Measurements from ENCODE around the gene BRAT1.

Gene BRAT1

DNA sequence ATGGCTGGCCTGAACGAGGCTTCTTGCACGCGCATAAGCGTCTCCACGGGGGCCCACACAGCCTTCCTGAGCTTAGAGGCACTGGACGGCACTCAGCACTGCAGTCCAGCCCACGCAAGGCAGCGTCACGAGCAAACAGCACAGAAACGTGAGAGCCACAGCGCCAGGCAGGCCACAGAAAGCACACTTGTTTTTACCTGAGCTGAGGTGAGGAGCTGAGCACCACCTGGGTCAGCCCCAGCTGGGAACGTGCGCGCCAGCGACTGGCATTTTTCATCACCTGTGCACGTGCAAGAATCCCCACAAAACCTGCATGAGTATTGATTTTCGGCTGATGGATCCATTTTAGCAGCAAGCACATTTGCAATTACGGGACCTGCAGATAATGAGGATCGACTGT, 30.1 kb upstream of the BRAT1 start:
- no peak for DNase-seq (ENCODE audit: low read depth in 2 of 2)

DNA sequence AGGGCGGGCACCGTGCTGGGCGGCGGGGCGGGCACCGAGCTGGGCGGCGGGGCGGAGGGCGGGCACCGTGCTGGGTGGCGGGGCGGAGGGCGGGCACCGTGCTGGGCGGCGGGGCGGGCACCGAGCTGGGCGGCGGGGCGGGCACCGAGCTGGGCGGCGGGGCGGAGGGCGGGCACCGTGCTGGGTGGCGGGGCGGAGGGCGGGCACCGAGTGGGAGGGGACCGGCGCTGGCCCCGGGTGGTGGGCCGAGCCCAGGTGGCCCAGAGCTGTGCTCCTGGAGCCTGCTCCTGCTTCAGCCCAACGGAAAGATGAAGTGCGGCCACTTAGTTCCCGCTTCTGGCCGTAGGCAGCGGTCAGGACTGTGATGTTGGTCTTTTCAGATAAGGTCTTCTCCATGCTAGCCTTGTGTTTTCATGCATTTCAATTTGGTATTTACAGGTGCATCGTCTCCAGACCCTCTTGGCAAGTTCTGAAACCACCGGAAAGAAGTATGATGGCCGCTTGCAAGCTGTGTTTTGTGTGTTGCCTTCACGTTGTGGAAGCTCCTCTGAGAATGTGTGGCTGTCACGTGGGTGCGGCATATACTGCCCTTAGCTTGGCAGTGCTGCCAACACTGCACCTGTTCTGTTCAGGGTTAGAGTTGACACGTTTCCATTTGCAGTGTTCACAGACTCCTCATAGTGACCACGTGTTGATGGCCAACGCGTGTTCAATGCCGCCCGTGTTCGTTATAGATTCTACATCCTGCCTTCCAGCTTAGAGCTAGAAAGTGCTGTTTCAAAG, 28.7 kb upstream of the BRAT1 start:
- DNase-seq (ENCODE audit: low read depth in 2 of 2), result no peak

DNA sequence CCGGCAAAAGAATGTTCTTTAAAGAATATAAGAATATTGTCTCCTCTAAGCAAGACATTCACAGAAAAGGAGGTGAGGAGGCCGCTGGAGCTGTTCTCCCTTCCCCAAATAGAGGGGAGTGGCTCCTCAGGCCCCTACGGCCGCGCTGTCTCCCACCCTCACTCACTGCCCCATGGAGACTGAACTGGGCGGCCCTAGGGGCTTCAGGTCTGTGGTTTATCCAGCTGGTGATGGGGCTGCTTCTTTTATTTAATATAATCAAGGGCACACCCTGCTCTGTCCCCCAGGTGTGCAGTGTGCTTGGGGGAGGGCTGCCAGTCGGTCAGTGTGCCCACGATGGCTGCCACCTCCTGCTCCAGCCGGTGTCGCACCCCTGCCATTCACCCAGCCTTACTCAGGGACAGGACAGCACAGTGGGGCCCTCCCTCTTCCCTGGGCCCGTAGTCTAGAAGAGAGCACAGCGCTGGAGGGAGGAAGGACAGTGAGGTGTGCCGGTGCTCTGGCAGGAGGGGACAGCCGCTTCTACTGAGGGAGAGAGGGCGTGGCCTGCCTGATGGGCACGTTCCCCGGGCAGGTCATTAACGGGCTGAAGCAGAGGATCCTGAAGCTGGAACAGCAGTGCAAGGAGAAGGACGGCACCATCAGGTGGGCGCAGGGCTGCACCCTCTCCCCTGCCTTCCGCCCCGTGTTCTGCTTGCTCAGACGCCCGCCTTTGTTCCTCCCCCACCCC, 26.8 kb upstream of the BRAT1 start:
- no peak for DNase-seq (ENCODE audit: low read depth in 2 of 2)

DNA sequence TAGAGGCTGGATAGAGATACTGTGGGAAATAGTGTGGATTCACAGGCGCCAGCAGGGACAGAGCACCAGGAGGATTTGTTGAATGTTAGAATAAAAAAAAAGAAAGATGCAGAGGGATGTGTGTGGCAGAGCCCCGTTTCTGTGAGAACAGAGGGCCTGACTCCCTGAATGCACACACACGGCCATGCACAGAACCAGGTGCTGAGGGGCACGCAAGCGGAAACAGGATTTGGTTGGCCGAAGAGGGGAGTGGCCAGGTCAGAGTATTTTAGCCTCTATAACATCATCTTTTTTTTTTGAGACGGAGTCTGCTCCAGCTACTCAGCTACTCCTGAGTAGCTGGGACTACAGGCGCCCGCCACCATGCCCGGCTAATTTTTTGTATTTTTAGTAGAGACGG, 25.3 kb upstream of the BRAT1 start:
- no peak for DNase-seq (ENCODE audit: low read depth in 2 of 2)

DNA sequence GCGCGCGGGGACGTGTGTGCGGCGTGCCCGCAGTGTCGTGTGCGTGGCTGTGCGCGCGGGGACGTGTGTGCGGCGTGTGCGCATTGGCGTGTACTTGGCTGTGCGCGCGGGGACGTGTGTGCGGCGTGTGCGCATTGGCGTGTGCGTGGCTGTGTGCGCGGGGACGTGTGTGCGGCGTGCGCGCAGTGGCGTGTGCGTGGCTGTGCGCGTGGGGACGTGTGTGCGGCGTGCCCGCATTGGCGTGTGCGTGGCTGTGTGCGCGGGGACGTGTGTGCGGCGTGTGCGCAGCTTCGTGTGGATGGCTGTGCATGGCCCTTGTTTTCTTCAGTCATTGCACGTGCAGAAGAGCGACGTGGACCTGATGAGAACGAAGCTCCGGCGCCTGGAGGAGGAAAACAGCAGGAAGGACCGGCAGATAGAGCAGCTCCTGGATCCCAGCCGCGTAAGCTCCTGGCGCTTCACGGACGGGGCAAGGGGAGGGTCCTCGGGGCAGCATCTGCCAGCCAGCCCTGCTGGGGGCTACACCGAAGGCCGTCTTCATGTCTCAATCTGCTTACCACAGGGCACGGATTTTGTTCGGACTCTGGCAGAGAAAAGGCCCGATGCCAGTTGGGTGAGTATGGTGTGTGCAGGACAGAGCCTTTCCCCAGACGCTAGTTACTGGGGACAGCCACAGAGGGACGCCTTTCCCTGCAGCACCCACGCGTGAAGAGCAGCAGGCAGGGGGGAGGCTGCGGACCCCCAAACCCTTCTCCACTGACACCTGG, 22.8 kb upstream of the BRAT1 start:
- no peak for DNase-seq (ENCODE audit: low read depth in 2 of 2)

DNA sequence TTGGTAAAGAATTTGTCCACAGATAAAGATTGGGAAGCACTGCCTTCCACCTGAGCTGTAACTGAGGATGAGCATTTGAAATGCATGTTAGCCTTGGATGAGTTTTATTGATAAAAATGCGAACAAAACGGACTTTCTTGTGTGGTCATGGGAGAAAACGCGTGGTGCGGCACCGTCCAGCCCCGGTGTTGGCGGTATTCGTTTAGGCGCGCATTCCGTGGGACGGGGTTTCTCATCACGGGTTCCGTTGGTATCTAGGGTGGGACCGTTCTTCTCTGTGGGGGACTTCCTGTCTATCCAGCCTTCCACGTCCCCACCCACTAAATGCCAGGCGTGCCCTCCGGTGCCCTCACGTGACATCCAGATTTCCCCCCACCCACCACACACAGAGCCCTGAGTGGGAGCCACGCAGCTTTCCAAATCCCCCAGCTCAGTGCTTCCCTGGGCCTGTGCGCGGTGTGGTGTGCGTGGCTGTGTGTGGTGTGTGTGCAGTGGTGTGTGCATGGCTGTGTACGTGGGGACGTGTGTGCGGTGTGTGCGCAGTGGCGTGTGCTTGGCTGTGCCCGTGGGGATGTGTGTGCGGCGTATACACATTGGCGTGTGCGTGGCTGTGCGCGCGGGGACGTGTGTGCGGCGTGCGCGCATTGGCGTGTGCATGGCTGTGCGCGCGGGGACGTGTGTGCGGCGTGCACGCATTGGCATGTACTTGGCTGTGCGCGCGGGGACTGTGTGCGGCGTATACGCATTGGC, 21.6 kb upstream of the BRAT1 start:
- DNase-seq (ENCODE audit: low read depth in 2 of 2), result no peak

DNA sequence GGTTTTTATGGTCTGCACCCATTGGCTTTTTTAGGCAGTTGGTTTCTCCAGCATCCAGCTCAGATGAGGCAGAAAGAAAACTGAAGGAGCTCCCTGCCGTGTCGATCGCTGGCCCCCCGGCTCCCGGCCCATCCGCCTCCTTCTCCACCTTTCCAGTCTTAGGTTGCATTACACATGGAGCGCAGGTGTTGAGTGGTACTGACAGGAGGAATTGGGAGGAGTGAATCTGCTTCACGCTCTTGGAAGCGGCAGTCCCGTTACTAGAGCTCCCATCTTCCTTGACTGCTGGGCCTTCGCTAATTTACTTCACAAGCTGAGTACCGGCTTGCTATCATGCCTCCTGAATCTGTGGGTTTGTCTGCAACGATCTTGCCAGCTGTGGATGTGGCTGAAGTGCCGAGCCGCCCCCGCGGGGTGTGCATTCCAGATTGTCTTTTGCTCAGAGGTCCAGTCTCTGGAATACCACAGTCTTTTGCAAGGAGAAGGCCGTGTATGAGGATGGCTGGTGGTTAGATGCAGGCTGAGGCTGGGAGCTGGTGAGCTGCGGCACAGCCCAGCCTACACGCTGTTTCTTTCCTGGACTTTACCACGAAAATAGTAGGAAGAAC, 20.5 kb upstream of the BRAT1 start:
- DNase-seq (ENCODE audit: low read depth in 2 of 2), result no peak

DNA sequence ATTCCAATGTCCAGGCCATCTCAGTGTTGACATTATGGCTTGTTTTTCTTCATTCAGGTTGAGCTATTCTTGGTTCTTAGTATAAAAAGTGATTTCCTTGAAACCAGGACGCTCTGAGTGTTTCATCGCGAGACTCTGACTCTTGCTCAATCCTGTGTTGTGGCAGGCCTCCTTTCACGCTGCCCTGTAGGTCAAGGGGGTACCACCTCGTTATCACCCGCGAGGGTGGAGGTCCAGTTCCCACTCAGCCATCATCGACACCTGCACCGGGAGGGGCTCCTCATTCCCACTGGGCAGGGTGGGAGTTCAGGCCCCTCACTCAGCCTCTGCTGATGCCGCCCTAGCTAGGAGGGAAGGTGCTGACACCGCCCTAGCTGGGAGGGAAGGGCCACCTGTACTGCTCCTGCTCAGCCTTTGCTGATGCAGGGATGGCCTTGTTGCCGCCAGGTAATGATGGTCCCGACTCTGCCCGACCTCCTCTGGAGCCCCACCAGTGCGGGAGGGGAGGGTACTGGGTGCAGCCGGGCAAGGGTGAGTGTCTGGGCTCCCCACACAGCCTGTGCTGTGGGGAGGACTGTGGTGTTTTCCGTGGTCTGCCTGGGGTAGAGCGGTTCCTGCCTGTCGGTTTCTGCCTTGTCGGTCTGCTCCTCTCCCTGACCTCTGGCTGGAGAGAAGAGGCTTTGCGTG, 19.9 kb upstream of the BRAT1 start:
- no peak for DNase-seq (ENCODE audit: low read depth in 2 of 2)

DNA sequence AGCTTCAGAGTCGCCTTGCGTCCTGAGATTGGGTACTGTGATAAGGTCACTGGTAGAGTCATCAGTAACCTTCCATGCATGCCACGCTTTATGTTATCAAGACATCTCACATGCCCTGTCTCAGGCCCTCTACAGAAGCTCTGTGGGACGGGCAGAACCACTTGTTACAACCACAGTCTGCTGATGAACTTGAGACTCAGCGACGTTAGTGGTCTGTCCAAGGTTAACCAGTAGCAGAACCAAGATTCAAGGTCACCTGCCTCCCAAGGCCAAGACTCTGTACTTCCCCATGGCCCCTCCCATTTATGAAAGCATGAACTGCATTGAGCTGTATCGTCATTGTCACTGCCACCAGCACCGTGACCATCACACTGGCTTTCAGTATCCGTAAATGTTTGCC, 18.4 kb upstream of the BRAT1 start:
- no peak for DNase-seq (ENCODE audit: low read depth in 2 of 2)

DNA sequence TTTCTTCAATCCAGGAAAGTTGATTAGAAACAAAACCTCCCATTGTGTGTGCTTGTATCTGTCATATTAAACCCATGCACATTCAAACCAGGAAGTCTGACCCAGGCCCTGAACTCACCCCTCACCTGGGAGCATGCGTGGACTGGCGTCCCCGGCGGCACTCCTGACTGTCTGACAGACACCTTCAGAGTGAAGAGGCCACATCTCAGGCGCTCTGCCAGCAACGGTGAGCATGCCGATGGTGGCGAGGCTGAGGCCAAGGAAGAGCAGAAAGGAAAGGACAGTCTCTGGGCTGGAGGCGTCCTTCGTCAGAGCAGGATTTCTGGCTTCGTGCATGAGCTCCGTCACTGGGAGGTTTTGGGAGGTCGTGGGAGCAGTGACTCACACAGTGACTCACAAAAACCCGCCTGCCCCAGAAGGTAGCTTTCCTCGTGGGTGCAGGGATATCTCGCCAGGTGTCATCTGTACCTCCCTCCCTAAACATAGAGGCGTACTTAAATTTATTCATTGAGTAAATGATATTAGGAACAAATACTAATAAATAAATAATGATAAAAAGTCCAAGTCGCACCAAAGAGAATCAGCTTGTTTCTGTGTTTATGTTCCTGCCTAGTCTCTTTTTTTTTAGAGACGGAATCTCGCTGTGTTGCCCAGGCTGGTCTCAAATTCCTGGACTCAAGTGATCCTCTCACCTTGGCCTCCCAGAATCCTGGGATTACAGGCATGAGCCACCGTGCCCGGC, 16.9 kb upstream of the BRAT1 start:
- no peak for DNase-seq (ENCODE audit: low read depth in 2 of 2)

DNA sequence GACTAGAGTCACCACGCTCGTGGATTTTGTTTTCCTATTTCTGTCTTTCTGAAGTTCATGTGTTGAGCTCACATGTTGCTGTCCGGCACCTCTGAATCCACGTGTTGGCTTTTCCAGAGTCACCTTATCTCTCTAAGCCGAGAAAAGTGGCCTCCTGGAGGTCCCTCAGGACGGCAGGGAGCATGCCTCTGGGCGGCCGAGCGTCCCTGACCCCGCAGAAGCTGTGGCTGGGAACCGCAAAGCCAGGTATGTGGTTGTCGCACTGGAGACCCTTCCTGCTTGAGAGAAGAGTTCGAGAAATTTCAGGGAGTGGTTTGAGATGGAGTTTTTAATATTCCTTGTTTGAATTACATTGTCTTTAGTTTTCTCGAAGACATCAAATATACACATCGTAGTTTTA, 16.1 kb upstream of the BRAT1 start:
- DNase-seq (ENCODE audit: low read depth in 2 of 2), result no peak

DNA sequence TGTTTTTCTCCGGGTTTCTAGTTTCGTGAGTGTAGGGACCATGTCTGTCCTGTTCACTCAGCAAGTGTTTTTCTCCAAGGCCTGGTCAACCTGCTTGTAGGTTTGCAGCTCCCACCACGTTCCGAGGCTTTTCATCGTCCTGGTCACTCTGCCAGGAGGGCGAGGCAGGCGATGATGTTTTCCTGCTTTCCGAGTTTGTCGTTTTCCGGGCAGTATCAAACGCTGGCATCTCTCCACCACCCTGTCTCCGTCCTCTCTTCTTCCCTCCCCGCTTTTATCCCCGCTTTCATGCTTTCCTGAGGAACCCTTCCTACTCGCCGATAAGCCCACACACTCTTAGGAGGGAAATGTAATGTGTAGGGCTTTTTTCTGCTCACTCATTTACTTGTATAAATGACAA, 14.7 kb upstream of the BRAT1 start:
- no peak for DNase-seq (ENCODE audit: low read depth in 2 of 2)

DNA sequence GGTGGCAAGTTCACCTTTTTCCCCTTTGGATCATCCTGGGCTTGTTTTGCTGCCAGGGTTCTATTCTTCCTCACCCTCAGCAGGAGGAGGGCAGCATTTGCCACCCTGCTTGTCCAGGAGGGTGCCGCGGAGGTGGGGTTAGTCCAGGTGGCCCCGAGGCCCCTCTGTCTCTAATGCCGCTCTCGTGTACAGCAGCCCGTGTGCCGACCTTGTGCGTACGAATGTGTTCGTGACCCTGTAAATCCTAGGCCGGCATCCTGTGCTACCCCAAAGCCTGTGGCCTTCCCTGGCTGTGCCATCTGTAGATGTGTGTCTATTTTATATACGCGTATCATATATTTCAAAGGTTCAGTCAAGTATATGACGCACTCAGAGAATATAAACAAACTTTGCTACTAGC, 14.1 kb upstream of the BRAT1 start:
- DNase-seq (ENCODE audit: low read depth in 2 of 2), result no peak

DNA sequence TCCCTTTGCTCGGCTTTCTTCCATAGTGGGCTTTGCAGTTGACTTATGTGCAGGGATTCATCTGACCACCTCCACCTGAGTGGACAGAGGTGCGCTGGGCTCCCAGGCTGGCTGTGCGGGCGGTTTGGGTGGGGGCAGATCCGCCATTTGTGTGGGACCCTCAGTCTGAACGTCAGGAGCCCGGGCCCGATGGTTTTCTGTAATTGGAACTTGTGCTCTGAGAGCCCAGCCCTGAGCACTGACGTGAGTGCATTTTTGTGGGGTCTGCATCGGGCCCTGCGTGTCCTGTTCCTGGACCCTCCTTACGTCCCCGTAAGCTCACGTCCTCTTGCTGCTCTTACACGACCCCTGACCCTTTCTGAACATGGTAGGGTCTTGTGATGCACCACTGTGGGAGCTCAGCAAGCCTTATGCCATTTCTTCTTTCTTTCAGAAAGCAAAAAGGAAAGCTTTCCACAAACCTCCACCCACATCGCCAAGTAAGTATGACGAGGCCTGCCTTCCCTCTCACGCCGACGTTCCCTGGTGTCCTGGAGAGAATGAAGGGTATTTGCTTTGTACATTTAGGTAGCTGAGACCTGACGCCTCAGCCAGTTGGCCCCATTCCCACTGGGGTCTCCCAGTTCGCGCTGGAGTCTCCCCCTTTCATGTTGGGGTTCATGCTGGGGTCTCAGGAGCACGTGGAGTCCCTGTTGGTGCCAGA, 13.3 kb upstream of the BRAT1 start:
- DNase-seq (ENCODE audit: low read depth in 2 of 2), result no peak

DNA sequence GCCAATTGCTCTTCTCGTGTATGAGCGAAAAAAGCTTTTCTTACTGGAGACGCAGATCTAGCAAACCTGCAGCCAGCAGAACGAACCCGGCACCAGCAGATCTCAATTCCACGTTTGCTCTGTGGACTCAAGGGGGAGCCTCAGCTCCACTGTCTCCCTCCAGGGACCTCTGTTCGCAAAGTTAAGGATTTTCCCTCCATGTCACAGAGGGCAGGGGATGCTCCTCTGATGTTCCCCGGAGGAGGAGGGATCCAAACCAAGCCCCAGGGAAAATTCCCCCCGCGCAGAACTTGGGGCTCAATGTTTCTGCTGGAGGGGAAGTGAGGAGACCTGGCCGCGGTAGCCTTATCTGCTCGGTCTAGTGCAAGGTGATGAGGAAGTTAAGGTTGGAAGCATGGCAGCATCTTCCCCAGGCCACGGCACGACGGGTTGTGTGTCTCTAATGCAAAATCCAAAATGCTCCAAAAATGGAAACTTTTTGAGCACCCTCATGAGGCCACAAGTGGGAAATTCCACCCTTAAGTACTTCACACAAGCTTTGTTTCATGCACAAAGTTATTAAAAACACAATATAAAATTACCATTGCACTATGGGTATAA, 12.5 kb upstream of the BRAT1 start:
- no peak for DNase-seq (ENCODE audit: low read depth in 2 of 2)

DNA sequence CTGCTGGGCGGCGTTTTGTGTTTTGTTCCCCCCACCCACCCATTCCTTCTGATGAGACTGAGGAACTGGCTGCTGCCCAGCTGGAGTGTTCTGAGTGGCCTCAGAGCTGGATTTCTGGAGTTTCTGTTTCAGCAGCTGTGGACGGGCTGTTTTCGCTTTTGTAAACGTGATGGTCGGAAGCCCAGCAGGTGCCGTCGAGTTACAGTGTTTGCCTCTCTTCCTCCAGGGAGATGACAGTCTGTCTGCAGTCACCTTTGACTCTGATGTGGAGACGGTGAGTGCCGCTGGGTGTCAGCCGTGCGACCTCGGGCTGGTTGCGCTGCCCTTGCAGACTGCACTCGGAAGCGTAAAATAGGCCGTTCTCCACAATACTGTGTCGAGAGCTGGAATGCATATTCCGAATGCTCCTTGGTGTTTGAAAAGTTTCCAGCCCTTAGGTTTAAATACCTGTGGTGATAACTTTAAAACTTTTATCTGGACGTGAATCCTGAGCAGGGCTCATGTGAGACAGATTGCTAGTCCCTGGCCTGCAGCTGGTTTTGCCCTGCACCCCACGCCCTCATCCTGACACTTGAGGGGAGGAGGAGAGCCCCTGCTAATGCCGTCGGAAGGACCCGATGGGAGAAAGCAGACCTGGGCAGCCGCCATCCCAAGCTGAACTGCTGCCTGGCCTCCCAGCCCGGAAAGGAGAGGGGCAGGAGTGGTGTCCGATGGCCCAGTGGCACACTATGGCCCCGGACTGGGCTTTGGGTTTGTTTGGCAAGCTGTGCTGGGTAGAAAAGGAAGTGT, 11.8 kb upstream of the BRAT1 start:
- no peak for DNase-seq (ENCODE audit: low read depth in 2 of 2)

DNA sequence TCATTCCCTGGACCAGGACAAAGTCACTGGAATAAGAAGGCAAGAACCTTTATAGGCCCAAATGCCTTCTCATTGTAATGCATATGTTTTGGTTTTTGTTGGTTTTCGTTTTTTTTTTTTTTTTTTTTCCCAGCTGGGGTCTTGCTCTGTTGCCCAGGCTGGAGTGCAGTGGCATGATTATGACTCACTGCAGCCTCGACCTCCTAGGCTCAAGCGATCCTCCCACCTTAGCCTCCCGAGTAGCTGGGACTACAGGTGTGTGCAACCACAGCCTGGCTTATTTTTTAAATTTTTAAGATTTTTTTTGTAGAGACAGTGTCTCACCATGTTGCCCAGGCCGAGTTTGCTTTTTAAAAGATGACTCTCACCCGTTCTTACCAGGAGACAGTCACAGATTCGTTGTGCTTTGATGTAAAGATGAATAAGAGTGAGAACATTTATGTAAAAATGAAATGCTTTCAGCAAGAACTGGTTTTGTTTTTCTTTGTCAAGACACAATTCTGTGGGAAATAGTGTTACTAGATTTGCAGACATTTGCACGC, 11.1 kb upstream of the BRAT1 start:
- DNase-seq (ENCODE audit: low read depth in 2 of 2), result no peak

DNA sequence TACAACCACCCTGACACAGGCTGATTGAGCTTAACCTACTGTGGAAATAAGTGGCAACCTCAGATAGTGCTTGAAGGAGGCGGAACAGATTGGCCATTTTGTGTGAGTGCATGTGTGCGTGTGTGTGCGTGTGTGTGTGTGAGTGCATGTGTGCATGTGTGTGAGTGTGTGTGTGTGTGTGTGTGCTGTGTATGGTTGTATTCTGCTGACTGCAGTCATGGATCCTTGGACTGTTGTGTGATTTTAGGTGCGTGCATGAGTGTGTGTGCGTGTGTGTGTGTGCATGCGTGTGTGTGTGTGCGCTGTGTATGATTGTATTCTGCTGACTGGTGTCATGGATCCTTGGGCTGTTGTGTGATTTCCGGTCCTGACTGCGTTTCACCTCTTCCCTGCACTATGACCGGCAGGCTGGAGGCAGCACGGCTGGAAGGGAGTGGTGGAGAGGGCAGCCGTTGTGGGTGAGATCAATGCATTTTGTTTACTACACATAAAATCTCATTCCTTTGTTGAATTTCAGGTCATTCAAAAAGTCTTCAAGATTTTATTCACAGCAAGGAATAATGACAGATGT, 9.7 kb upstream of the BRAT1 start:
- no peak for DNase-seq (ENCODE audit: low read depth in 2 of 2)

All from stimulated activated CD8-positive, alpha-beta memory T cell treated with anti-CD3 and anti-CD28 coated beads, Interleukin-2, amount 100 ng/mL, for 48 hours (primary cell).